ENCODE measurements around the gene CREB5. TPM values are rescaled to one million over a fixed set of nuclear protein-coding genes. Genes with fewer than 3 reads are reported as not detected.

CREB5 gene
- total and polyA plus RNA-seq, 2 of the 13 experiments (the other 11 are each of a cell fraction or from before 2014, with no cell fraction given), result 0.38 to 0.71 TPM

GRCh38 chr7:28804990-28805389 lies 392.7 kb downstream of the CREB5 start:
- Histone ChIP-seq H3K27ac (ENCODE audit: extremely low read length, insufficient read depth, low read length) (no peak overlapping the region), H3K9ac (ENCODE audit: insufficient read depth, low read depth, low read length) (no peak overlapping the region), H2AFZ (ENCODE audit: low read length) (no peak overlapping the region), H3K9me3 (ENCODE audit: low read length) (no peaks in the 10 kb centered on the region), H4K20me1 (ENCODE audit: insufficient read depth, low read length) (no peaks in the 10 kb centered on the region), H3K36me3 (replicated peaks in 1 of 2; ENCODE audit: control insufficient read depth in 1 of 2, insufficient read depth in 2 of 2, low read length in 2 of 2) (no peaks in the 10 kb centered on the region), H3K4me3 (replicated peaks in 1 of 3; ENCODE audit: insufficient read depth in 1 of 3, low read depth in 2 of 3, low read length in 3 of 3) (no peak overlapping the region), H3K27me3 (ENCODE audit: control insufficient read depth in 1 of 2, insufficient read depth in 2 of 2, low read length in 2 of 2) (0 out of 5 replicates have a peak, but pooled peaks cover 2 to 7% of the 10 kb centered on the region in 2 experiments), H3K79me2 (ENCODE audit: insufficient read depth, low read length) (no peaks in the 10 kb centered on the region), H3K4me1 (ENCODE audit: insufficient read depth, low read length) (no peaks in the 10 kb centered on the region), H3K4me2 (ENCODE audit: low read depth, low read length) (no peak overlapping the region)
- DNase-seq (ENCODE audit: low spot score) (no peak), FAIRE-seq (no peak), ATAC-seq (no peak)
- CTCF ChIA-PET (ENCODE audit: low intra/inter-chr PET ratio, low total read pairs), result no interaction called here
- intact Hi-C loops (cut with micrococcal nuclease; ENCODE audit: unreplicated experiment), result no loop called here
- in situ Hi-C loops (cut with HindIII; ENCODE audit: extremely low pct_ligation_motif_present, low pct_unique_long_range_greater_than_20kb), result no loop called here
- BruUV-seq (replicated peaks), result no TSS peak
- WGBS (ENCODE audit: low lambda C conversion rate), result 55% methylated on average over 4 of the region's 4 CpGs
- POLR2A ChIA-PET, result no interaction called here
- TF ChIP-seq RNF2 (conservative IDR thresholded peaks at IDR 0.05; ENCODE audit: low read depth) (no peak), ZNF549 (CRISPR knock-in tag; IDR thresholded peaks at IDR 0.05) (no peak), CERS6 (CRISPR knock-in tag; IDR thresholded peaks at IDR 0.05) (no peak), SRSF4 (IDR thresholded peaks at IDR 0.05; ENCODE audit: low read depth, low read length, poor library complexity, severe bottlenecking) (no peak), MEIS2 (CRISPR knock-in tag; IDR thresholded peaks at IDR 0.05) (no peak)

GRCh38 chr7:28806841-28807240 lies 394.5 kb downstream of the CREB5 start:
- no peak overlapping the region for H3K27ac ChIP-seq (ENCODE audit: extremely low read length, insufficient read depth, low read length)
- 36% methylated on average over 7 of the region's 7 CpGs for WGBS (ENCODE audit: low lambda C conversion rate)
- TF ChIP-seq CBX2 (IDR thresholded peaks at IDR 0.05; ENCODE audit: low read depth, low read length), result no peak
- no peak for TF ChIP-seq CBX2 (CRISPR knock-in tag; IDR thresholded peaks at IDR 0.05; ENCODE audit: low read depth)
- no peak for TF ChIP-seq ZFP91 (CRISPR knock-in tag; IDR thresholded peaks at IDR 0.05; ENCODE audit: borderline replicate concordance)
- no peak for TF ChIP-seq RBM39 (IDR thresholded peaks at IDR 0.05; ENCODE audit: low read depth, low read length, poor library complexity, severe bottlenecking)
- TF ChIP-seq HHEX (CRISPR knock-in tag; IDR thresholded peaks at IDR 0.05), result no peak
- TF ChIP-seq DBP (CRISPR knock-in tag; IDR thresholded peaks at IDR 0.05; ENCODE audit: not compliant biosample characterization), result no peak
- no peak for TF ChIP-seq FOXO4 (CRISPR knock-in tag; conservative IDR thresholded peaks at IDR 0.05)
- no peak for TF ChIP-seq ZNF598 (CRISPR knock-in tag; IDR thresholded peaks at IDR 0.05; ENCODE audit: borderline replicate concordance)
- TF ChIP-seq NR3C1 (CRISPR knock-in tag; IDR thresholded peaks at IDR 0.05), result no peak

More at GRCh38 chr7:28806841-28807240, 394.5 kb downstream of the CREB5 start:
- H3K4me1 ChIP-seq (ENCODE audit: insufficient read depth, low read length), result no peaks in the 10 kb centered on the region
- no peak overlapping the region for H2AFZ ChIP-seq (ENCODE audit: low read length)
- no peaks in the 10 kb centered on the region for H3K79me2 ChIP-seq (ENCODE audit: insufficient read depth, low read length)
- intact Hi-C loops (cut with micrococcal nuclease; ENCODE audit: unreplicated experiment), result no loop called here
- ATAC-seq, result no peak
- CTCF ChIA-PET (ENCODE audit: low intra/inter-chr PET ratio, low total read pairs), result no interaction called here
- no peaks in the 10 kb centered on the region for H3K9me3 ChIP-seq (ENCODE audit: low read length)
- no TSS peak for BruUV-seq (replicated peaks)
- no peaks in the 10 kb centered on the region for H3K36me3 ChIP-seq (replicated peaks in 1 of 2; ENCODE audit: control insufficient read depth in 1 of 2, insufficient read depth in 2 of 2, low read length in 2 of 2)
- in situ Hi-C loops (cut with HindIII; ENCODE audit: extremely low pct_ligation_motif_present, low pct_unique_long_range_greater_than_20kb), result no loop called here
- 0 out of 5 replicates have a peak, but pooled peaks cover 2 to 7% of the 10 kb centered on the region in 2 experiments for H3K27me3 ChIP-seq (ENCODE audit: control insufficient read depth in 1 of 2, insufficient read depth in 2 of 2, low read length in 2 of 2)
- no peaks in the 10 kb centered on the region for H4K20me1 ChIP-seq (ENCODE audit: insufficient read depth, low read length)
- POLR2A ChIA-PET, result no interaction called here
- DNase-seq (ENCODE audit: low spot score), result no peak
- no peak overlapping the region for H3K4me2 ChIP-seq (ENCODE audit: low read depth, low read length)
- FAIRE-seq, result no peak
- no peak overlapping the region for H3K9ac ChIP-seq (ENCODE audit: insufficient read depth, low read depth, low read length)
- H3K4me3 ChIP-seq (replicated peaks in 1 of 3; ENCODE audit: insufficient read depth in 1 of 3, low read depth in 2 of 3, low read length in 3 of 3), result no peak overlapping the region
